WTC11 (cell line): ENCODE data around the gene PKIG. TPM values are rescaled to one million over a fixed set of nuclear protein-coding genes. Genes with fewer than 3 reads are reported as not detected.
A peak's percentile ranks its signal among the peaks of the same experiment; 100 is the strongest.
"Not testable (repeated sequence)": the region's sequence is repeated elsewhere in the genome, so short reads cannot be mapped to it uniquely, and the experiment has no call there.

Experiments used
- ATAC-seq: fragments of 200-7000 bp; cut with Tn5 transposase; 2 replicates; pipeline ENCODE4 v1.10.0; 2021; ENCODE audit warnings: mild to moderate bottlenecking, moderate library complexity
- CTCF ChIA-PET: fragments of 300-600 bp; sonication (Branson Sonifier 250); formaldehyde crosslinking; loops from one replicate; lab custom pipeline; 2021; ENCODE audit warnings: antibody characterized with exemption; lab: Charles Lee
- POLR2A ChIA-PET: fragments of 350-600 bp; sonication (Branson Sonifier 250); formaldehyde crosslinking; loops from one replicate; lab custom pipeline; 2021; ENCODE audit warnings: antibody characterized with exemption; lab: Charles Lee
- DNase-seq: peaks from one replicate; pipeline ENCODE4 v3.0.0; 2021; ENCODE audit warnings: low spot score
- H3K27ac Mint-ChIP-seq: 2 replicates; pipeline ENCODE4 v1.8.0; 2021; ENCODE audit warnings: mixed read lengths
- H3K27me3 Mint-ChIP-seq: 2 replicates; pipeline ENCODE4 v1.8.0; 2021; ENCODE audit warnings: low read depth, mild to moderate bottlenecking, moderate library complexity, mixed read lengths
- H3K36me3 Mint-ChIP-seq: 2 replicates; pipeline ENCODE4 v1.8.0; 2021; ENCODE audit warnings: mixed read lengths
- H3K4me1 Mint-ChIP-seq: 2 replicates; pipeline ENCODE4 v1.8.0; 2022; ENCODE audit warnings: mixed read lengths
- H3K4me3 Mint-ChIP-seq: 2 replicates; pipeline ENCODE4 v1.8.0; 2021; ENCODE audit warnings: mild to moderate bottlenecking, moderate library complexity, mixed read lengths
- H3K9me3 Mint-ChIP-seq: 2 replicates; pipeline ENCODE4 v1.8.0; 2021; ENCODE audit warnings: mixed read lengths
- EMX1 ChIP-seq: fragments of 250-450 bp; sonication (Bioruptor Pico); IDR thresholded peaks from 2 replicates; pipeline ENCODE4 v1.8.0; 2021; ENCODE audit warnings: mild to moderate bottlenecking
- FOXJ3 ChIP-seq: sonication (generic); formaldehyde crosslinking; IDR thresholded peaks from 2 replicates; pipeline ENCODE4 v1.9.0; 2021; ENCODE audit warnings: missing genetic modification reagents, mild to moderate bottlenecking, borderline replicate concordance
- FOXK1 ChIP-seq: sonication (generic); formaldehyde crosslinking; IDR thresholded peaks from 2 replicates; pipeline ENCODE4 v1.8.0; 2022; ENCODE audit warnings: mild to moderate bottlenecking, moderate library complexity, missing genetic modification reagents
- GABPB1 ChIP-seq: sonication (generic); formaldehyde crosslinking; IDR thresholded peaks from 2 replicates; pipeline ENCODE4 v1.8.1; 2023; ENCODE audit warnings: mild to moderate bottlenecking, missing genetic modification reagents
- HMGA2 ChIP-seq: fragments of 250-450 bp; sonication (Bioruptor Pico); IDR thresholded peaks from 2 replicates; pipeline ENCODE4 v1.4.0; 2021; ENCODE audit warnings: mild to moderate bottlenecking, moderate library complexity
- NFYB ChIP-seq: sonication (generic); formaldehyde crosslinking; conservative IDR thresholded peaks from 2 replicates; pipeline ENCODE4 v1.8.0; 2022; ENCODE audit warnings: low read depth, missing genetic modification reagents
- RELA ChIP-seq: sonication (generic); formaldehyde crosslinking; IDR thresholded peaks from 2 replicates; pipeline ENCODE4 v1.8.1; 2022; ENCODE audit warnings: missing genetic modification reagents, mild to moderate bottlenecking, borderline replicate concordance
- SMAD3 ChIP-seq: sonication (generic); formaldehyde crosslinking; IDR thresholded peaks from 2 replicates; pipeline ENCODE4 v1.8.0; 2022; ENCODE audit warnings: missing genetic modification reagents, mild to moderate bottlenecking, borderline replicate concordance
- TEAD4 ChIP-seq: sonication (generic); formaldehyde crosslinking; IDR thresholded peaks from 2 replicates; pipeline ENCODE4 v1.8.0; 2022; ENCODE audit warnings: mild to moderate bottlenecking, missing genetic modification reagents
- ZNF396 ChIP-seq: fragments of 250-450 bp; sonication (Bioruptor Pico); IDR thresholded peaks from 2 replicates; pipeline ENCODE4 v1.8.0; 2021; ENCODE audit warnings: mild to moderate bottlenecking, moderate library complexity, borderline replicate concordance
- total RNA-seq: library from RNA; stranded (reverse); gene quantifications from 3 replicates; pipeline ENCODE4 v1.2.3, GENCODE V29; 2021
- TF ChIP-seq, protein P1 (sequence below): sonication (generic); formaldehyde crosslinking; IDR thresholded peaks from 2 replicates; pipeline ENCODE4 v1.8.1; 2022; ENCODE audit warnings: low read depth, mild to moderate bottlenecking, moderate library complexity, missing genetic modification reagents, borderline replicate concordance
- TF ChIP-seq, protein P2 (sequence below): fragments of 200-600 bp; IDR thresholded peaks from 2 replicates; pipeline ENCODE4 v1.8.0; 2022; ENCODE audit warnings: antibody characterized with exemption
- TF ChIP-seq, protein P3 (sequence below): sonication (generic); formaldehyde crosslinking; IDR thresholded peaks from 2 replicates; pipeline ENCODE4 v1.8.1; 2023; ENCODE audit warnings: mild to moderate bottlenecking, missing genetic modification reagents, moderate library complexity
- TF ChIP-seq, protein P4 (sequence below): sonication (generic); formaldehyde crosslinking; IDR thresholded peaks from 2 replicates; pipeline ENCODE4 v1.8.1; 2023; ENCODE audit warnings: mild to moderate bottlenecking, missing genetic modification reagents, moderate library complexity
- TF ChIP-seq, protein P5 (sequence below): fragments of 250-450 bp; sonication (Bioruptor Pico); IDR thresholded peaks from 2 replicates; pipeline ENCODE4 v1.9.0; 2021; ENCODE audit warnings: mild to moderate bottlenecking, borderline replicate concordance

Gene PKIG
- total RNA-seq, 1 experiment from 2014 or later, result 22.7 TPM

DNA sequence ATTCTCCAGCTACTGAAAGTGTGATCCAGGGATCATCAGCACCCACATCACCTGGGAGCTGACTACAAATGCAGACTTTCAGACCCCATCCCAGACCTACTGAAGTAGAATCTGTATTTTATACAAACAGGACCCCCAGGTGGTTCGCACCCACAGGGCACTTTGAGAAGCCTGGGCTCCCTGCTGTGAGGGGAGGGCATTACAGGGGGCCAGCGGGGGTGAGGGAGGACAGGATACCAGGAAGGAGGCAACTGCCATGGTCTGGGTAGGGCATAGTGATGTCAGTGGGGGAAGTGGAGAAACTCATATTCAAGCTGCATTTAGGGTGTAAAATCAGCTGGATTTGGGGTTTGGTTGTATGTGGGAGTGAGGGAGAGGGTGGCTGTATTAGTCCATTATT lies 71.2 kb downstream of the PKIG start:
- ATAC-seq (no peak), DNase-seq (no peak)
- ChIA-PET POLR2A (no interaction called here), CTCF (interaction anchor here (0.8 to 5.6 kb wide), 3 partner anchors 11 to 36 kb away, joined by 3 to 72 read pairs (median 3); no protein-coding TSS in a partner anchor)
- no peak for TF ChIP-seq NFYB (CRISPR knock-in tag)
- TF ChIP-seq, protein P1, sequence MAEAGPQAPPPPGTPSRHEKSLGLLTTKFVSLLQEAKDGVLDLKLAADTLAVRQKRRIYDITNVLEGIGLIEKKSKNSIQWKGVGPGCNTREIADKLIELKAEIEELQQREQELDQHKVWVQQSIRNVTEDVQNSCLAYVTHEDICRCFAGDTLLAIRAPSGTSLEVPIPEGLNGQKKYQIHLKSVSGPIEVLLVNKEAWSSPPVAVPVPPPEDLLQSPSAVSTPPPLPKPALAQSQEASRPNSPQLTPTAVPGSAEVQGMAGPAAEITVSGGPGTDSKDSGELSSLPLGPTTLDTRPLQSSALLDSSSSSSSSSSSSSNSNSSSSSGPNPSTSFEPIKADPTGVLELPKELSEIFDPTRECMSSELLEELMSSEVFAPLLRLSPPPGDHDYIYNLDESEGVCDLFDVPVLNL (CRISPR knock-in tag), result no peak
- TF ChIP-seq SMAD3, result no peak
- TF ChIP-seq GABPB1 (CRISPR knock-in tag), result no peak
- TF ChIP-seq ZNF396 (CRISPR knock-in tag), result no peak
- no peak for TF ChIP-seq HMGA2 (CRISPR knock-in tag)
- no peak for TF ChIP-seq FOXJ3 (CRISPR knock-in tag)
- TF ChIP-seq, protein P2, sequence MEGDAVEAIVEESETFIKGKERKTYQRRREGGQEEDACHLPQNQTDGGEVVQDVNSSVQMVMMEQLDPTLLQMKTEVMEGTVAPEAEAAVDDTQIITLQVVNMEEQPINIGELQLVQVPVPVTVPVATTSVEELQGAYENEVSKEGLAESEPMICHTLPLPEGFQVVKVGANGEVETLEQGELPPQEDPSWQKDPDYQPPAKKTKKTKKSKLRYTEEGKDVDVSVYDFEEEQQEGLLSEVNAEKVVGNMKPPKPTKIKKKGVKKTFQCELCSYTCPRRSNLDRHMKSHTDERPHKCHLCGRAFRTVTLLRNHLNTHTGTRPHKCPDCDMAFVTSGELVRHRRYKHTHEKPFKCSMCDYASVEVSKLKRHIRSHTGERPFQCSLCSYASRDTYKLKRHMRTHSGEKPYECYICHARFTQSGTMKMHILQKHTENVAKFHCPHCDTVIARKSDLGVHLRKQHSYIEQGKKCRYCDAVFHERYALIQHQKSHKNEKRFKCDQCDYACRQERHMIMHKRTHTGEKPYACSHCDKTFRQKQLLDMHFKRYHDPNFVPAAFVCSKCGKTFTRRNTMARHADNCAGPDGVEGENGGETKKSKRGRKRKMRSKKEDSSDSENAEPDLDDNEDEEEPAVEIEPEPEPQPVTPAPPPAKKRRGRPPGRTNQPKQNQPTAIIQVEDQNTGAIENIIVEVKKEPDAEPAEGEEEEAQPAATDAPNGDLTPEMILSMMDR, result no peak
- TF ChIP-seq, protein P3, sequence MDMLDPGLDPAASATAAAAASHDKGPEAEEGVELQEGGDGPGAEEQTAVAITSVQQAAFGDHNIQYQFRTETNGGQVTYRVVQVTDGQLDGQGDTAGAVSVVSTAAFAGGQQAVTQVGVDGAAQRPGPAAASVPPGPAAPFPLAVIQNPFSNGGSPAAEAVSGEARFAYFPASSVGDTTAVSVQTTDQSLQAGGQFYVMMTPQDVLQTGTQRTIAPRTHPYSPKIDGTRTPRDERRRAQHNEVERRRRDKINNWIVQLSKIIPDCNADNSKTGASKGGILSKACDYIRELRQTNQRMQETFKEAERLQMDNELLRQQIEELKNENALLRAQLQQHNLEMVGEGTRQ (CRISPR knock-in tag), result no peak
- no peak for TF ChIP-seq TEAD4 (CRISPR knock-in tag)
- TF ChIP-seq, protein P4, sequence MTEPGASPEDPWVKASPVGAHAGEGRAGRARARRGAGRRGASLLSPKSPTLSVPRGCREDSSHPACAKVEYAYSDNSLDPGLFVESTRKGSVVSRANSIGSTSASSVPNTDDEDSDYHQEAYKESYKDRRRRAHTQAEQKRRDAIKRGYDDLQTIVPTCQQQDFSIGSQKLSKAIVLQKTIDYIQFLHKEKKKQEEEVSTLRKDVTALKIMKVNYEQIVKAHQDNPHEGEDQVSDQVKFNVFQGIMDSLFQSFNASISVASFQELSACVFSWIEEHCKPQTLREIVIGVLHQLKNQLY (CRISPR knock-in tag), result no peak
- no peak for TF ChIP-seq EMX1 (CRISPR knock-in tag)
- TF ChIP-seq, protein P5, sequence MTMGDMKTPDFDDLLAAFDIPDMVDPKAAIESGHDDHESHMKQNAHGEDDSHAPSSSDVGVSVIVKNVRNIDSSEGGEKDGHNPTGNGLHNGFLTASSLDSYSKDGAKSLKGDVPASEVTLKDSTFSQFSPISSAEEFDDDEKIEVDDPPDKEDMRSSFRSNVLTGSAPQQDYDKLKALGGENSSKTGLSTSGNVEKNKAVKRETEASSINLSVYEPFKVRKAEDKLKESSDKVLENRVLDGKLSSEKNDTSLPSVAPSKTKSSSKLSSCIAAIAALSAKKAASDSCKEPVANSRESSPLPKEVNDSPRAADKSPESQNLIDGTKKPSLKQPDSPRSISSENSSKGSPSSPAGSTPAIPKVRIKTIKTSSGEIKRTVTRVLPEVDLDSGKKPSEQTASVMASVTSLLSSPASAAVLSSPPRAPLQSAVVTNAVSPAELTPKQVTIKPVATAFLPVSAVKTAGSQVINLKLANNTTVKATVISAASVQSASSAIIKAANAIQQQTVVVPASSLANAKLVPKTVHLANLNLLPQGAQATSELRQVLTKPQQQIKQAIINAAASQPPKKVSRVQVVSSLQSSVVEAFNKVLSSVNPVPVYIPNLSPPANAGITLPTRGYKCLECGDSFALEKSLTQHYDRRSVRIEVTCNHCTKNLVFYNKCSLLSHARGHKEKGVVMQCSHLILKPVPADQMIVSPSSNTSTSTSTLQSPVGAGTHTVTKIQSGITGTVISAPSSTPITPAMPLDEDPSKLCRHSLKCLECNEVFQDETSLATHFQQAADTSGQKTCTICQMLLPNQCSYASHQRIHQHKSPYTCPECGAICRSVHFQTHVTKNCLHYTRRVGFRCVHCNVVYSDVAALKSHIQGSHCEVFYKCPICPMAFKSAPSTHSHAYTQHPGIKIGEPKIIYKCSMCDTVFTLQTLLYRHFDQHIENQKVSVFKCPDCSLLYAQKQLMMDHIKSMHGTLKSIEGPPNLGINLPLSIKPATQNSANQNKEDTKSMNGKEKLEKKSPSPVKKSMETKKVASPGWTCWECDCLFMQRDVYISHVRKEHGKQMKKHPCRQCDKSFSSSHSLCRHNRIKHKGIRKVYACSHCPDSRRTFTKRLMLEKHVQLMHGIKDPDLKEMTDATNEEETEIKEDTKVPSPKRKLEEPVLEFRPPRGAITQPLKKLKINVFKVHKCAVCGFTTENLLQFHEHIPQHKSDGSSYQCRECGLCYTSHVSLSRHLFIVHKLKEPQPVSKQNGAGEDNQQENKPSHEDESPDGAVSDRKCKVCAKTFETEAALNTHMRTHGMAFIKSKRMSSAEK, result no peak
- no peak for TF ChIP-seq FOXK1 (CRISPR knock-in tag)
- TF ChIP-seq RELA (CRISPR knock-in tag), result no peak
- peaks cover 37% of the 10 kb centered on the region for H3K9me3 Mint-ChIP-seq
- peaks cover 52% of the 10 kb centered on the region for H3K27me3 Mint-ChIP-seq
- H3K4me3 Mint-ChIP-seq, result peak overlapping the region; percentile 67
- H3K4me1 Mint-ChIP-seq, result peaks cover 38% of the 10 kb centered on the region
- H3K27ac Mint-ChIP-seq, result no peak overlapping the region
- peaks cover 20% of the 10 kb centered on the region for H3K36me3 Mint-ChIP-seq

DNA sequence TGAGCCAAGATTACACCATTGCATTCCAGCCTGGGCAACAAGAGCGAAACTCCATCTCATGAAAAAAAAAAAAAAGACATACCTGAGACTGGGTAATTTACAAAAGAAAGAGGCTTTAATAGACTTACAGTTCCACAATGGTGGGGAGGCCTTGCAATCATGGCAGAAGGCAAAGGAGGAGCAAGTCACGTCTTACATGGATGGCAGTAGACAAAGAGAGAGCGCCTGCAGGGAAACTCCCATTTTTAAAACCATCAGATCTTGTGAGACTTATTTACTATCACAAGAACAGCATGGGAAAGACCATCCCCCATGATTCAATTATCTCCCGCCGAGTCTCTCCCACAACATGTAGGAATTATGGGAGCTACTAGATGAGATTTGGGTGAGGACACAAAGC lies 71.8 kb downstream of the PKIG start:
- H3K27ac Mint-ChIP-seq, POLR2A ChIA-PET, CTCF ChIA-PET, ATAC-seq, DNase-seq, H3K4me3 Mint-ChIP-seq: not testable (repeated sequence)
- Mint-ChIP-seq H3K27me3 (peaks cover 56% of the 10 kb centered on the region), H3K4me1 (peaks cover 31% of the 10 kb centered on the region), H3K9me3 (peaks cover 42% of the 10 kb centered on the region), H3K36me3 (peaks cover 20% of the 10 kb centered on the region)
